Upper lobe of left lung (tissue), 6 donors: ENCODE results near the gene CNDP1. TPM values are rescaled to one million over a fixed set of nuclear protein-coding genes. Genes with fewer than 3 reads are reported as not detected.

Experiments used
- ATAC-seq, 2 donors: fragments of 200-7000 bp; cut with Tn5 transposase; one replicate each; pipeline ENCODE4 v1.9.1; 2022; ENCODE audit warnings: mild to moderate bottlenecking in 2 of 2, moderate library complexity in 2 of 2; ENCODE audit not compliant: low FRiP score in 2 of 2
- DNase-seq, 2 donors: peaks; one replicate each; pipeline ENCODE4 v3.0.0-alpha.2; 2019 to 2020
- H3K27ac ChIP-seq, 4 donors: fragments of 200-600 bp; sonication (generic); one replicate each; pipeline ENCODE4 v1.5.1; 2016 to 2019
- H3K27me3 ChIP-seq, 4 donors: fragments of 200-600 bp; sonication (generic); one replicate each; pipeline ENCODE4 v1.5.1; 2017 to 2019
- H3K36me3 ChIP-seq, 4 donors: fragments of 200-600 bp; sonication (generic); one replicate each; pipeline ENCODE4 v1.5.1; 2016 to 2019
- H3K4me1 ChIP-seq, 4 donors: fragments of 200-600 bp; sonication (generic); one replicate each; pipeline ENCODE4 v1.5.1; 2018 to 2019
- H3K4me3 ChIP-seq, 4 donors: fragments of 200-600 bp; sonication (generic); one replicate each; pipeline ENCODE4 v1.5.1; 2017 to 2019; ENCODE audit warnings: mild to moderate bottlenecking in 2 of 4, moderate library complexity in 1 of 4
- H3K9me3 ChIP-seq, 4 donors: fragments of 200-600 bp; sonication (generic); one replicate each; pipeline ENCODE4 v1.5.1; 2018 to 2019
- CTCF ChIP-seq, 6 experiments: fragments of 450-650 bp in 4 of 6; fragments of 200-600 bp in 2 of 6; sonication (generic) in 2 of 6; IDR thresholded peaks; one replicate each; pipeline ENCODE4 v1.5.1; 2016 to 2019; ENCODE audit warnings: antibody characterized with exemption in 6 of 6
- EP300 ChIP-seq, 4 donors: sonication (generic); formaldehyde crosslinking; IDR thresholded peaks; one replicate each; pipeline ENCODE4 v1.5.1; 2017; ENCODE audit warnings: antibody characterized with exemption in 4 of 4, control low read depth in 2 of 4
- POLR2A ChIP-seq, 4 donors: fragments of 450-650 bp; IDR thresholded peaks; one replicate each; pipeline ENCODE4 v1.5.1; 2016 to 2017; ENCODE audit warnings: antibody characterized with exemption in 4 of 4, mild to moderate bottlenecking in 2 of 4
- POLR2AphosphoS5 ChIP-seq, 2 donors: sonication (generic); formaldehyde crosslinking; IDR thresholded peaks; one replicate each; pipeline ENCODE4 v1.5.1; 2017; ENCODE audit warnings: antibody characterized with exemption in 2 of 2
- WGBS, 2 donors: methylation state at CpG; one replicate each; pipeline ENCODE4 v1.1.5; 2017 to 2018; 5-methylcytosine and 5-hydroxymethylcytosine counted together
- total RNA-seq, 6 donors: library from RNA; depleted of rRNA in 4 of 6; stranded (reverse); fragments of >200 nt in 4 of 6; gene quantifications; one replicate each; pipeline versions ENCODE4 v1.1.0 to v1.2.1, GENCODE V29; 2016 to 2021
- donor health status: DM: no; HTN: no; CAD: no; lungs with moderate emphysema.
- donor health status: DM: no; HTN: yes; CAD: no; lungs with severe emphysema.

The CNDP1 gene
- total RNA-seq, 6 donors from 2014 or later, result not detected

- DNase-seq, result no peak
- Histone ChIP-seq H3K27ac (peak overlapping the region in 1 of 4 donors; percentile 53), H3K36me3 (peaks cover 0 to 10% (median 0%) of the 10 kb centered on the region in 4 donors), H3K27me3 (no peaks in the 10 kb centered on the region), H3K4me1 (peaks cover 12 to 20% (median 13%) of the 10 kb centered on the region in 4 donors), H3K4me3 (no peak overlapping the region), H3K9me3 (no peaks in the 10 kb centered on the region)
- ATAC-seq, result no peak
- no peak for TF ChIP-seq EP300 (IDR thresholded peaks at IDR 0.05)
- no peak for TF ChIP-seq CTCF (IDR thresholded peaks at IDR 0.05)
- TF ChIP-seq POLR2A (IDR thresholded peaks at IDR 0.05), result no peak
- TF ChIP-seq POLR2AphosphoS5 (IDR thresholded peaks at IDR 0.05), result no peak
- WGBS, 2 donors, result 64 to 76% methylated on average over 1 of the region's 1 CpG
Observed at GRCh38 chr18:74590671-74591070, 56.4 kb downstream of the CNDP1 start.

- ATAC-seq, result no peak
Observed at GRCh38 chr18:74595431-74595830, 61.1 kb downstream of the CNDP1 start.

GRCh38 chr18:74597034-74597661 is 62.8 kb downstream of the CNDP1 start:
- Histone ChIP-seq H3K27me3 (no peaks in the 10 kb centered on the region), H3K36me3 (peaks cover 0 to 10% (median 0%) of the 10 kb centered on the region in 4 donors), H3K4me3 (peak overlapping the region; percentile 94 to 99 (median 96)), H3K9me3 (no peaks in the 10 kb centered on the region), H3K27ac (peak overlapping the region; percentile 99), H3K4me1 (peaks cover 29 to 42% (median 30%) of the 10 kb centered on the region in 4 donors)
- peak in 1 of 2 donors; percentile 28 for TF ChIP-seq POLR2AphosphoS5 (IDR thresholded peaks at IDR 0.05)
- TF ChIP-seq EP300 (IDR thresholded peaks at IDR 0.05), result no peak
- no peak for TF ChIP-seq CTCF (IDR thresholded peaks at IDR 0.05)
- TF ChIP-seq POLR2A (IDR thresholded peaks at IDR 0.05), result peak in 1 of 4 donors; percentile 62
- ATAC-seq, result peak; percentile 82 to 87
- peak; percentile 72 to 92 for DNase-seq
- WGBS, 2 donors, result 0 to 1% methylated on average over 15 to 41 of the region's 41 CpGs

More at GRCh38 chr18:74595431-74595830, 61.1 kb downstream of the CNDP1 start:
- TF ChIP-seq CTCF (IDR thresholded peaks at IDR 0.05) (no peak), POLR2AphosphoS5 (IDR thresholded peaks at IDR 0.05) (no peak), POLR2A (IDR thresholded peaks at IDR 0.05) (no peak), EP300 (IDR thresholded peaks at IDR 0.05) (no peak)
- Histone ChIP-seq H3K9me3 (no peaks in the 10 kb centered on the region), H3K27ac (peak overlapping the region in 1 of 4 donors; percentile 99), H3K4me3 (no peak overlapping the region), H3K4me1 (peaks cover 29 to 42% (median 31%) of the 10 kb centered on the region in 4 donors), H3K36me3 (peaks cover 0 to 10% (median 0%) of the 10 kb centered on the region in 4 donors), H3K27me3 (no peaks in the 10 kb centered on the region)
- no peak for DNase-seq

GRCh38 chr18:74597662-74598349 is 63.5 kb downstream of the CNDP1 start, which contains the start of gene ZNF407:
Gene ZNF407, plus strand, starts transcription at chr18:74597870. Its CDS starts 33,150 bp downstream, at chr18:74631020.
- DNase-seq, result peak; percentile 78 to 94
- H3K27me3 ChIP-seq, result no peaks in the 10 kb centered on the region
- WGBS, 2 donors, result 0% methylated on average over 19 to 48 of the region's 64 CpGs
- peak within 1 kb of the TSS; percentile 94 to 99 (median 96) for H3K4me3 ChIP-seq
- peak within 1 kb of the TSS; percentile 99 for H3K27ac ChIP-seq
- H3K36me3 ChIP-seq, result peaks cover 0 to 9% (median 0%) of the 10 kb centered on the region in 4 donors
- H3K9me3 ChIP-seq, result no peaks in the 10 kb centered on the region
- peaks cover 29 to 42% (median 30%) of the 10 kb centered on the region in 4 donors for H3K4me1 ChIP-seq
- peak; percentile 44 to 81 for TF ChIP-seq POLR2AphosphoS5 (IDR thresholded peaks at IDR 0.05)
- no peak for TF ChIP-seq EP300 (IDR thresholded peaks at IDR 0.05)
- no peak for TF ChIP-seq CTCF (IDR thresholded peaks at IDR 0.05)
- peak in 2 of 4 donors; percentile 57 to 83 for TF ChIP-seq POLR2A (IDR thresholded peaks at IDR 0.05)
- peak; percentile 94 to 96 for ATAC-seq
